ENCODE results near the gene SMARCA1. TPM values are rescaled to one million over a fixed set of nuclear protein-coding genes. Genes with fewer than 3 reads are reported as not detected.
"Not testable (repeated sequence)": the region's sequence is repeated elsewhere in the genome, so short reads cannot be mapped to it uniquely, and the experiment has no call there.

Gene SMARCA1
- total RNA-seq, 1 experiment from 2014 or later: 46.1 TPM

DNA sequence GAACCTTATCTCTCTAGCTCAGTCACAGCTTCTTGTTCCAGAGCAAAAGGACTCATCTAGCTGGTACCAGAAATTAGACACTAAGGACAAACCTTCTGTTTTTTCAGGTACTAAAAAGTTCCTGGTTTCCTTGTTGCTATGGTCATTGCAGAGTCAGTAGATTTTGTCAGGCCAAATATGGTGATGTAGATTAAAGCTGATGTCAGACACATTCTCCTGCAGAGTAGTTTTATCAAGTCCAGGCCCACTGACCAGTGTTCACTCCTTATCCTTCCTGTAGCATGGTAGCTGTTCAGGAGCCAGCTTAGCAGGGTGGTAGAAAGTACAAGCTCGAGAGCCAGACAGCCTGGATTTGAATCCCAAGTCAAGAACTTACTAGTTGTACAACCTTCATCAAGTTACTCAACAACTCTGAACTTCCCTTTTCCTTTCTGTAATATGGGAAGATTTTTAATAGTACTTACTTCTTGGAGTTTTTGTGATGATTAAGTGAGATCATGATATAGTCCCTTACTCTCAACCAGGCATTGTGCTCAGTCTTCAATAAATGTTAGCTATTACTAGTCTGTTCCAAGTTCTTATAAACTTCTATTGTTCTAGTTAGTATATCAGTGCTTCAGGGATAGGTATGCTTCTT is 34.7 kb upstream of the SMARCA1 start (continued):
- TF ChIP-seq, protein P1, sequence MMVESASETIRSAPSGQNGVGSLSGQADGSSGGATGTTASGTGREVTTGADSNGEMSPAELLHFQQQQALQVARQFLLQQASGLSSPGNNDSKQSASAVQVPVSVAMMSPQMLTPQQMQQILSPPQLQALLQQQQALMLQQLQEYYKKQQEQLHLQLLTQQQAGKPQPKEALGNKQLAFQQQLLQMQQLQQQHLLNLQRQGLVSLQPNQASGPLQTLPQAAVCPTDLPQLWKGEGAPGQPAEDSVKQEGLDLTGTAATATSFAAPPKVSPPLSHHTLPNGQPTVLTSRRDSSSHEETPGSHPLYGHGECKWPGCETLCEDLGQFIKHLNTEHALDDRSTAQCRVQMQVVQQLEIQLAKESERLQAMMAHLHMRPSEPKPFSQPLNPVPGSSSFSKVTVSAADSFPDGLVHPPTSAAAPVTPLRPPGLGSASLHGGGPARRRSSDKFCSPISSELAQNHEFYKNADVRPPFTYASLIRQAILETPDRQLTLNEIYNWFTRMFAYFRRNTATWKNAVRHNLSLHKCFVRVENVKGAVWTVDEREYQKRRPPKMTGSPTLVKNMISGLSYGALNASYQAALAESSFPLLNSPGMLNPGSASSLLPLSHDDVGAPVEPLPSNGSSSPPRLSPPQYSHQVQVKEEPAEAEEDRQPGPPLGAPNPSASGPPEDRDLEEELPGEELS (CRISPR knock-in tag; IDR thresholded peaks at IDR 0.05): no peak
- TF ChIP-seq ZNF263 (CRISPR knock-in tag; IDR thresholded peaks at IDR 0.05; ENCODE audit: low read depth) (no peak), TCF7 (CRISPR knock-in tag; IDR thresholded peaks at IDR 0.05; ENCODE audit: low read depth) (no peak)

DNA sequence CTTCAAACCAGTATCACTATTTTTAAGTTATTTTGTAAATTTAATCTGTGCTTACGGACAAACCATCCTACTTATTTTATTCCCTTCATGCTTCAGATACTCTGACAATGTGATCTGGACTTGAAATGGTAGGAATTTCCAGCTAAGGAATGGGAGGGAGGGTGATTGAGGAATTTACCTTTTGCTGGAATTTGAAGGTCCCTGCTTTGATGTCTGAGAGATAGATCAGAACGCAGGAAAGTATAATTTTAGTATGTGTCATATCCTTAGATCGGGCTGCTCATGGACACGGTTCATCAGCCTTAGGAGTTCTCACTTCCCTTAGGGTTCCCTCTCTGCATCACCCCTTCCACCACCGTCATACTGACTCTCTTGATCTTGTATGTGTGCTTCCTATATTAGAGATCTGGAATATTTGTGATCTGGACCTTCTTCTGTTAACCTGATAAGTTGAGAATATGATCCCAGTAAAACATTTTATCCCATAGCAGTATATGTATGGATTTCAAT is 33.6 kb upstream of the SMARCA1 start:
- Mint-ChIP-seq H3K27me3 (ENCODE audit: low read depth) (no peaks in the 10 kb centered on the region), H3K9me3 (no peaks in the 10 kb centered on the region), H3K36me3 (peaks cover 25% of the 10 kb centered on the region), H3K4me3 (no peak overlapping the region), H3K27ac (no peak overlapping the region), H3K4me1 (no peaks in the 10 kb centered on the region)
- ChIA-PET POLR2A (no interaction called here), CTCF (no interaction called here)
- DNase-seq (ENCODE audit: low spot score): no peak
- ATAC-seq: no peak
- TF ChIP-seq GTF2I (CRISPR knock-in tag; conservative IDR thresholded peaks at IDR 0.05): no peak
- TF ChIP-seq SMAD4 (CRISPR knock-in tag; IDR thresholded peaks at IDR 0.05): no peak
- no peak for TF ChIP-seq CREB1 (CRISPR knock-in tag; IDR thresholded peaks at IDR 0.05)

DNA sequence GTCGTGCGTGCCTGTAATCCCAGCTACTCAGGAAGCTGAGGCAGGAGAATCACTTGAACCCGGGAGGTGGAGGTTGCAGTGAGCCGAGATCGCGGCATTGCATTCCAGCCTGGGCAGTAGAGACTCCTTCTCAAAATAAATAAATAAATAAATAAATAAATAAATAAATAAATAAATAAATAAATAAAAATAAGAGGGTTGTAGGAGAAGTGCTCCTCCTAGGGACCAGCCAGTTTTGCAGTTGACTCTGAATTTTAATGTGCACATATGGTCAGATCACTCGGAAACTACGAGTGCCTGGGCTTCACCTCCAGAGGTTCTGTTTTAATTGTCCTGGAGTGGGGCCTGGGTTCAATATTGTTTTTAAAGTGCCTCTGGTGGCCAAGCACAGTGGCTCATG is 31.5 kb upstream of the SMARCA1 start:
- POLR2A ChIA-PET: interaction anchor here (0.6 kb wide), 1 partner anchor 34 kb away, joined by 4 read pairs; no protein-coding TSS in a partner anchor
- ATAC-seq; H3K9me3 Mint-ChIP-seq; H3K27me3 Mint-ChIP-seq (ENCODE audit: low read depth); H3K4me1 Mint-ChIP-seq; CTCF ChIA-PET; H3K27ac Mint-ChIP-seq; DNase-seq (ENCODE audit: low spot score); H3K4me3 Mint-ChIP-seq: not testable (repeated sequence)
- H3K36me3 Mint-ChIP-seq: peaks cover 13% of the 10 kb centered on the region

DNA sequence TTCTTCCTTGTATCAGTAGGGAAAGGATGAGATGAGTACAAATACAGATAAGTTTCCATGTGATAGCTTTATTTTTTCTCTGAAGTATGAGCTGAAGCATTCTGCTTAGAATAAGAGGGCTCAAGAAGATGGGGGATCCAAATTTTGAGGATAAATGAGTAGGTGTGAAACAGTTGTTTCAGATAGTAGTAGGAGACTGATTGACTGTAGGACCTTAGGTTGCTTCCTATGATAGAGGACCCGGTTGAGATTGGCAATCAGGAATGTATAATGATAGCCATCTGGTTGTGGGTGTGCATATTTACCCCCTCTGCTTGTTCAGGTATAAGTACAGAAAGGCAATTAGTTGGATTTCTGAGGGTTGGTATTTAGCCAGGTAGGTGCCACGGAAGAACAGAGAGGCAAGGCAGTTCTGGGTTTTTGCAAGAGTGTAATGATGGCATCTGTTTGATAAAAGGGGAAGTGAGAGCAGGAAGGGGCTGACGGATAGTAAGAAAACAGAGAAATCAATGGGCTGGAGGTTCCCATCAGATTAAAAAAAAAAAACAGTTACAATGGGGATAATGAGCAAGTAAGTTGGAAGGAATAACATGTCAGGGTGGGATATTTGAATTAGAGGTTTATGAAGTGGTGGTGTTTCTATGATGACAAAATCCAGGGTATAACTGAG is 30.5 kb upstream of the SMARCA1 start:
- ChIA-PET CTCF (no interaction called here), POLR2A (no interaction called here)
- H3K27me3 Mint-ChIP-seq (ENCODE audit: low read depth): no peaks in the 10 kb centered on the region
- DNase-seq (ENCODE audit: low spot score) (no peak), ATAC-seq (no peak)
- H3K9me3 Mint-ChIP-seq: no peaks in the 10 kb centered on the region
- TF ChIP-seq JAZF1 (CRISPR knock-in tag; IDR thresholded peaks at IDR 0.05) (no peak), ZNF317 (CRISPR knock-in tag; IDR thresholded peaks at IDR 0.05; ENCODE audit: borderline replicate concordance, low read depth) (no peak)
- TF ChIP-seq, protein P1 (CRISPR knock-in tag; IDR thresholded peaks at IDR 0.05): no peak
- no peak overlapping the region for H3K27ac Mint-ChIP-seq
- peaks cover 12% of the 10 kb centered on the region; the same call in 1 of the 2 replicates for H3K36me3 Mint-ChIP-seq
- no peaks in the 10 kb centered on the region for H3K4me1 Mint-ChIP-seq
- H3K4me3 Mint-ChIP-seq: no peak overlapping the region

DNA sequence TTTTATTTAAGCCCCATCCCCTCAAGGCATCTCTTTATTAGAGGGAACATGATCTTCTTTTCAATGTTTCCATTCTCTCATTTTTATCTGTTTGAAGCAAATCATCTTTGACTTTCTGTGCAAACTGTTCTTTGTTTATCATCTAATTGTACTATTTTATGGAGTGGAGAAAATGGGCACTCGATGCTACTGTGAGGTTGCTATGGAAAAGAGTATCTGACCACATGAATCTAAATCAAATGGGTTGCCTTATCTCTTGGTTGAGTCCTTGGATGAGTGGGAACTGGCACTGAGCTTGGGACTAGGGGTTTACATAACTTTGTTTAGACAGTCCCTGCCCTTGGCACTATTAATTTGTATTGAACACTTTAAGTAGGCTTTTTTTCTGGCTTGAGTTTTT is 25.8 kb upstream of the SMARCA1 start:
- Mint-ChIP-seq H3K4me3 (no peak overlapping the region), H3K36me3 (peaks cover 9% of the 10 kb centered on the region; the same call in 1 of the 2 replicates), H3K4me1 (no peaks in the 10 kb centered on the region), H3K27me3 (ENCODE audit: low read depth) (no peaks in the 10 kb centered on the region), H3K27ac (no peak overlapping the region), H3K9me3 (no peaks in the 10 kb centered on the region)
- no peak for ATAC-seq
- POLR2A ChIA-PET: no interaction called here
- CTCF ChIA-PET: no interaction called here
- no peak for DNase-seq (ENCODE audit: low spot score)
- TF ChIP-seq KAT7 (CRISPR knock-in tag; IDR thresholded peaks at IDR 0.05; ENCODE audit: borderline replicate concordance) (no peak), TCF7 (CRISPR knock-in tag; IDR thresholded peaks at IDR 0.05; ENCODE audit: low read depth) (no peak), NFATC4 (CRISPR knock-in tag; IDR thresholded peaks at IDR 0.05) (no peak), NR2C2 (CRISPR knock-in tag; IDR thresholded peaks at IDR 0.05) (no peak), ZNF671 (CRISPR knock-in tag; IDR thresholded peaks at IDR 0.05) (no peak)
- TF ChIP-seq, protein P2, sequence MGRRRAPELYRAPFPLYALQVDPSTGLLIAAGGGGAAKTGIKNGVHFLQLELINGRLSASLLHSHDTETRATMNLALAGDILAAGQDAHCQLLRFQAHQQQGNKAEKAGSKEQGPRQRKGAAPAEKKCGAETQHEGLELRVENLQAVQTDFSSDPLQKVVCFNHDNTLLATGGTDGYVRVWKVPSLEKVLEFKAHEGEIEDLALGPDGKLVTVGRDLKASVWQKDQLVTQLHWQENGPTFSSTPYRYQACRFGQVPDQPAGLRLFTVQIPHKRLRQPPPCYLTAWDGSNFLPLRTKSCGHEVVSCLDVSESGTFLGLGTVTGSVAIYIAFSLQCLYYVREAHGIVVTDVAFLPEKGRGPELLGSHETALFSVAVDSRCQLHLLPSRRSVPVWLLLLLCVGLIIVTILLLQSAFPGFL (CRISPR knock-in tag; IDR thresholded peaks at IDR 0.05; ENCODE audit: borderline replicate concordance): no peak
- TF ChIP-seq, protein P3, sequence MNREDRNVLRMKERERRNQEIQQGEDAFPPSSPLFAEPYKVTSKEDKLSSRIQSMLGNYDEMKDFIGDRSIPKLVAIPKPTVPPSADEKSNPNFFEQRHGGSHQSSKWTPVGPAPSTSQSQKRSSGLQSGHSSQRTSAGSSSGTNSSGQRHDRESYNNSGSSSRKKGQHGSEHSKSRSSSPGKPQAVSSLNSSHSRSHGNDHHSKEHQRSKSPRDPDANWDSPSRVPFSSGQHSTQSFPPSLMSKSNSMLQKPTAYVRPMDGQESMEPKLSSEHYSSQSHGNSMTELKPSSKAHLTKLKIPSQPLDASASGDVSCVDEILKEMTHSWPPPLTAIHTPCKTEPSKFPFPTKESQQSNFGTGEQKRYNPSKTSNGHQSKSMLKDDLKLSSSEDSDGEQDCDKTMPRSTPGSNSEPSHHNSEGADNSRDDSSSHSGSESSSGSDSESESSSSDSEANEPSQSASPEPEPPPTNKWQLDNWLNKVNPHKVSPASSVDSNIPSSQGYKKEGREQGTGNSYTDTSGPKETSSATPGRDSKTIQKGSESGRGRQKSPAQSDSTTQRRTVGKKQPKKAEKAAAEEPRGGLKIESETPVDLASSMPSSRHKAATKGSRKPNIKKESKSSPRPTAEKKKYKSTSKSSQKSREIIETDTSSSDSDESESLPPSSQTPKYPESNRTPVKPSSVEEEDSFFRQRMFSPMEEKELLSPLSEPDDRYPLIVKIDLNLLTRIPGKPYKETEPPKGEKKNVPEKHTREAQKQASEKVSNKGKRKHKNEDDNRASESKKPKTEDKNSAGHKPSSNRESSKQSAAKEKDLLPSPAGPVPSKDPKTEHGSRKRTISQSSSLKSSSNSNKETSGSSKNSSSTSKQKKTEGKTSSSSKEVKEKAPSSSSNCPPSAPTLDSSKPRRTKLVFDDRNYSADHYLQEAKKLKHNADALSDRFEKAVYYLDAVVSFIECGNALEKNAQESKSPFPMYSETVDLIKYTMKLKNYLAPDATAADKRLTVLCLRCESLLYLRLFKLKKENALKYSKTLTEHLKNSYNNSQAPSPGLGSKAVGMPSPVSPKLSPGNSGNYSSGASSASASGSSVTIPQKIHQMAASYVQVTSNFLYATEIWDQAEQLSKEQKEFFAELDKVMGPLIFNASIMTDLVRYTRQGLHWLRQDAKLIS (CRISPR knock-in tag; IDR thresholded peaks at IDR 0.05; ENCODE audit: borderline replicate concordance): no peak
- TF ChIP-seq, protein P4, sequence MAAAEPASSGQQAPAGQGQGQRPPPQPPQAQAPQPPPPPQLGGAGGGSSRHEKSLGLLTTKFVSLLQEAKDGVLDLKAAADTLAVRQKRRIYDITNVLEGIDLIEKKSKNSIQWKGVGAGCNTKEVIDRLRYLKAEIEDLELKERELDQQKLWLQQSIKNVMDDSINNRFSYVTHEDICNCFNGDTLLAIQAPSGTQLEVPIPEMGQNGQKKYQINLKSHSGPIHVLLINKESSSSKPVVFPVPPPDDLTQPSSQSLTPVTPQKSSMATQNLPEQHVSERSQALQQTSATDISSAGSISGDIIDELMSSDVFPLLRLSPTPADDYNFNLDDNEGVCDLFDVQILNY (CRISPR knock-in tag; IDR thresholded peaks at IDR 0.05): no peak

Data from WTC11 (cell line).